Fibroblast of skin of right quadriceps (primary cell): ENCODE data around the gene TIGD3.

Experiments
- DNase-seq: peaks from one replicate; pipeline ENCODE4 v3.0.0-alpha.2; 2013

TIGD3 gene

DNA sequence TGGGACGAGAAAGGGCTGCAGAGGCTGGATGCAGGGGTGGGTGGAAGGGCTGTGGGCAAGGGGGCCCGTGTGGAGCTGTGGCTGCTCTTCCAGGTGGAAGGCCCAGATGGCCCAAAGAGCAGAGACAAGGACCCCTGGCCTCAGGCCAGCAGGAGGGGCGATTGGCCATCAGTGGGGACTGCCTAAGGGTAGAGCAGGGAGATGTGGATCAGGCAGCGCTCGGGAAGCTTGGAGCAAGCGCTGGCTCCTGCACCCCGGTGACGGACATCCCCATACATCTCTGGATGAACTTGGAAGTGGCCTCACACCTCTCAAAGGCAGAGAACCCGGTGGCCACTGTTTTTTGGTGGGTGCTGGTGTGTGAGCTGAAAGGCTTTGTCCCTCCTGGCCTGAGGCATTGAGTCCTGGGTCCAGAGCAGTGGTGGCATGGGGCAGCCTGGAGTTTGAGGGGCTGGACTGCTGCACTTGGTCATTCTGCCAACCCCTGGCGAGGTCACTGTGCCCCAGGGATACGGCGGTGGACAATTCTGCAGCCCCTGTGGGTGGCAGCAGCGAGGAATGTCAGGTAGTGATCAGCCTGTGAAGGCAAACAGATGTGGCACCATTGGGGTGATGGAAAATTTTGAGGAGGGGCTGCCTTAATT is 37.8 kb downstream of the TIGD3 start:
- DNase-seq, result no peak

DNA sequence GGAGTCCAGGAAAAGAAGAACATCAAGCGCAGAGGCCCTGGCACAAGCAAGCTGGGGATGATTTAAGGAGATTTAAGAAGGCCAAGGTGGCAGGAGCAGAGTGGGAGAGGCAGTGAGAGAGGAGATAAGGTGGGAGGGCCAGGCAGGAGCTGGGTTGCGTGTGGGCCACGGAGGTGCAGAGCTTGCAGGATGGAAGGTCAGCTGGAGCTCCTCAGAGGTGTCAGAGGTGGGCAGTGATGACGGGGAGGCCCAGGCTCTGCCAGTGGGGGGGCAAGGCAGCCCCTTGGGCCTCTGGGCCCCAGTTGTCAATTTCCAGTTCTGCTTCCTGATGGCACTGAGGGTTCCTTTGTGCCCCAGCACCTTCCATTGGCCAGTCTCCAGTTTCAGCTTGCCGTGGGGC is 38.3 kb downstream of the TIGD3 start:
- no peak for DNase-seq

DNA sequence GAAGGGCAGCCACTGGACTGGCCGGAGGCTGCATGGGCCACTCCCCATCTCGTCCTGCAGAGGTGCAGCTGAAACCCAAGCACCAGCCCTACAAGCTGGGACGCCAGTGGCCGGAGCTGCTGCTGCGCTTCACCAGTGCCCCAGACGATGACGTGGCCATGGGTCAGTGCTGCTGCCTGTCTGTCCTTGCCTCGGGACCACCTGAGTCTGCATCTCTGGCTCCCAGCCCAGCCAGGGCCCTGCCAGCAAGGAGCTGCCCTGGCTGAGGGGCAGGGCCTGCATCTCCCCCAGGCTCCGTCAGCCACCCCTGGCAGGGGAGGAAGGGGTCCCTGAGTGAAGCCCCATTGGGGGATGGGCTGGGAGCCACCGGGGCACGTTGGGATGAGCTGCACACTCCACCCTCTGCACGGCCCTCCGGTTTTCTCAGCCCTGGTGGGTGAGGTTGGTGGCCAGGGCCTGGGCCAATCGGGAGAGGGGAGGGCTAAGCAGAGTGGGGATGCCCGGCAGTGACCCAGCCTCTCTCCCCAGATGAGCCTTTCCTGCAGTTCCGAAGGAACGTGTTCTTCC is 39.0 kb downstream of the TIGD3 start:
- no peak for DNase-seq

GRCh38 chr11:65394125-65394536 is 39.6 kb downstream of the TIGD3 start:
- no peak for DNase-seq

DNA sequence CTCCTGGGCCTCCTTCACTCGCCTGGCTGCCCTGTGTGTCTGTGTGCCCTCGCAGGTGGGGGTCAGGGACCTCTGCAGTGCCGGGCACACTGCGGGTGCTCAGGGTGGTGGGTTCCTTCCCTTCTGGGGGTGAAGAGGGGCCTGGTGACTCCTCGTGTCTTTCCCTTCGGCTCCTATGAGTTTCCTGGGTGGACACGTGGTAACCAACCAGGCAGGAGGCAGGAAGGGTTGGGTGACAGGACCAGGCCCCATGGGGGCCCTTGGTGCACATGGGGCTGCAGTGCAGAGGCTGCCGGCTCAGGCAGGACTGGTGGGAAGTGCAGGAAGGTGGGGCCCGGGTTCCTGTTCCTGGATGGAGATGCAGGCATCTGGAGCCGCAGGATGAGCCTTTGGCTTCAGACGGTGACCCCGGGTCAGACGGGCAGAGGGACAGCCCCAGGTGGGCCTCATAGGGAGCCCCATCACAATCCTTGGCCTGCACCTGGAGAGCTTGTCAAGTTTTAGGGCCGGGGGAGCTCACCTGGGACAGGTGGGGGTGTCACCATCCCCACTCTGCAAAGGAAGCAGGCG is 41.5 kb downstream of the TIGD3 start:
- no peak for DNase-seq

- DNase-seq, result no peak
Observed at GRCh38 chr11:65396769-65397745, 42.5 kb downstream of the TIGD3 start.

- DNase-seq, result no peak
Observed at GRCh38 chr11:65398362-65398910, 43.9 kb downstream of the TIGD3 start.

DNA sequence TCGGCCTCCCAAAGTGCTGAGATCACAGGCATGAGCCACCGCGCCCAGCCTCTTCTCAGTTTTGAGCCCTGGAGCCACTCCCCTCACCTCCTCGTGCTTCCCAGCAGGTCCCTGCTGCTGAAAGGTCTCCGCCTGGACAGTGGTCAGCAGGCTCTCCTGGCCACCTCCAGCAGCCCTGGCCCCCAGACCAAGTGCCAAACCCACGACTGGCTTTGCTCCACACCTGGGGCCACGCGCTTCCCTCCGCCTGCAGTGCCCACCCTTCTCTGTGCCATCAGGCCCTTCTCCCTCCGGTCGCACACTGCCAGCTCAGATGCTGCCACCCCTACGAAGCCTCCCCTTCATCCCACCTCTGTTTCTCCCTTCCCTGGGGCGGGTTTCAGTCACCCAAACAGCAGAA is 44.7 kb downstream of the TIGD3 start:
- DNase-seq, result no peak

DNA sequence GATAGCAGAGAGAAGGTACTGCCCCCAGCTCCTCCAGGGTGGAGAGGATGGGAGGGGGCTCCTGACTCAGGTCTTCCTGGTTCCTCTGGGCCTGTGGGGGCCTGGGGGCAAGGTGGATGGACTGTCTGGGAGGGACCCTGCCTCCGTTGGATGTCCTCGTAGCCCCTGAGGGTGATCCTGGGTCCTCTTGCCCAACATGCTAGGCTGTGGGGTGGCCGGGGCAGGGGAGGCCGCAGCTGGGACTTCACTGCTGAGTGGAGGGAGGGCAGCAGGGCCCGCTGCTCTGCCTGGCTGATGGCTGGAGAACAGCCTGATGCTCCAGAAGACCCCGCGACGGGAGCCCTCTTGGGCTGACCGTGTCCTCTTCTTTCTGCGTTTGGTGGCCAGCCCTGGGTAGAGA is 45.3 kb downstream of the TIGD3 start:
- DNase-seq, result no peak

GRCh38 chr11:65400307-65401072 is 45.9 kb downstream of the TIGD3 start:
- DNase-seq, result no peak

- no peak for DNase-seq
Observed at GRCh38 chr11:65401073-65401802, 46.7 kb downstream of the TIGD3 start.

GRCh38 chr11:65401803-65402248 is 47.3 kb downstream of the TIGD3 start:
- DNase-seq, result no peak

- no peak for DNase-seq
Observed at GRCh38 chr11:65402790-65403189, 48.2 kb downstream of the TIGD3 start.

DNA sequence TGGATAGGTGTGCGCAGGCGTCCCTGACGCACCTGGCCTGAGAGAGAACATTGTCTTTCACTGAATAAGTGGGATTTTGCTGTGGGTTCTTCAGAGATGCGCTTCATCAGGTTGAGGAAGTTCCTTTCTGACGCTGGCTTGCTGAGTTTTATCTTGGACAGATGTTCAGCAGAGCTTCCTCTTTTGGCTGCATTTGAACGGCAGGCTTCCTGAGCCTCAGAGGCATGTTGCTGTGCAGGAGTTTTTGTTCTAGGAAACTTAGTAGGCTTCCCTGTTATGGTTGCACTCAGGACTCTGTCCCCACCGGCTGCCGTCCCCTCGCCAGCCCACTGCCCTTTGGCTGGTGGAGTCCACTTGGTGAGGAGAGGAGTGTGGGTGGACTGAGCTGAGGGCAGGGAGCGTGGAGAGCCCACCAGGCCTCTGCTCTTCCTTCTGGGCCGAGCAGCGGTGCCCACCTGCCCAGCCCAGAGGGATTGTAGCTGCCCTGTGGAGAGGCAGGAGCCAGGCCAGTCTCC is 49.1 kb downstream of the TIGD3 start:
- DNase-seq, result no peak

- DNase-seq, result no peak
Observed at GRCh38 chr11:65404210-65404609, 49.7 kb downstream of the TIGD3 start.

GRCh38 chr11:65404638-65405339 is 50.2 kb downstream of the TIGD3 start:
- no peak for DNase-seq
